Mesothelial cell of epicardium (in vitro differentiated cells): ENCODE data around the gene ESRRA. TPM values are rescaled to one million over a fixed set of nuclear protein-coding genes. Genes with fewer than 3 reads are reported as not detected.
"Not testable (repeated sequence)": the region's sequence is repeated elsewhere in the genome, so short reads cannot be mapped to it uniquely, and the experiment has no call there.

Source experiments
- DNase-seq, 2 experiments: peaks; one replicate each; pipeline ENCODE4 v3.0.0; 2021; ENCODE audit warnings: low spot score in 2 of 2; ENCODE audit not compliant: unreplicated experiment in 2 of 2
- H3K27ac Mint-ChIP-seq: 2 replicates; pipeline ENCODE4 v1.8.0; 2021; ENCODE audit warnings: mixed read lengths
- H3K27me3 Mint-ChIP-seq: 2 replicates; pipeline ENCODE4 v1.8.0; 2021; ENCODE audit warnings: low read depth, mixed read lengths
- H3K36me3 Mint-ChIP-seq: 2 replicates; pipeline ENCODE4 v1.8.0; 2021; ENCODE audit warnings: mixed read lengths
- H3K4me1 Mint-ChIP-seq: 2 replicates; pipeline ENCODE4 v1.8.0; 2021; ENCODE audit warnings: mixed read lengths
- H3K4me3 Mint-ChIP-seq: 2 replicates; pipeline ENCODE4 v1.8.0; 2021; ENCODE audit warnings: mild to moderate bottlenecking, moderate library complexity, mixed read lengths
- H3K9me3 Mint-ChIP-seq: 2 replicates; pipeline ENCODE4 v1.8.0; 2021; ENCODE audit warnings: mixed read lengths
- total RNA-seq: library from RNA; stranded (reverse); gene quantifications from 3 replicates; pipeline ENCODE4 v1.2.1, GENCODE V29; 2021
- TF ChIP-seq, protein P1 (sequence below): fragments of 200-600 bp; sonication (generic); IDR thresholded peaks from one replicate; pipeline ENCODE4 v1.5.0; 2021; ENCODE audit warnings: antibody characterized with exemption; ENCODE audit not compliant: unreplicated experiment

The ESRRA gene
- total RNA-seq, 1 donor from 2014 or later: 26.6 TPM

DNA sequence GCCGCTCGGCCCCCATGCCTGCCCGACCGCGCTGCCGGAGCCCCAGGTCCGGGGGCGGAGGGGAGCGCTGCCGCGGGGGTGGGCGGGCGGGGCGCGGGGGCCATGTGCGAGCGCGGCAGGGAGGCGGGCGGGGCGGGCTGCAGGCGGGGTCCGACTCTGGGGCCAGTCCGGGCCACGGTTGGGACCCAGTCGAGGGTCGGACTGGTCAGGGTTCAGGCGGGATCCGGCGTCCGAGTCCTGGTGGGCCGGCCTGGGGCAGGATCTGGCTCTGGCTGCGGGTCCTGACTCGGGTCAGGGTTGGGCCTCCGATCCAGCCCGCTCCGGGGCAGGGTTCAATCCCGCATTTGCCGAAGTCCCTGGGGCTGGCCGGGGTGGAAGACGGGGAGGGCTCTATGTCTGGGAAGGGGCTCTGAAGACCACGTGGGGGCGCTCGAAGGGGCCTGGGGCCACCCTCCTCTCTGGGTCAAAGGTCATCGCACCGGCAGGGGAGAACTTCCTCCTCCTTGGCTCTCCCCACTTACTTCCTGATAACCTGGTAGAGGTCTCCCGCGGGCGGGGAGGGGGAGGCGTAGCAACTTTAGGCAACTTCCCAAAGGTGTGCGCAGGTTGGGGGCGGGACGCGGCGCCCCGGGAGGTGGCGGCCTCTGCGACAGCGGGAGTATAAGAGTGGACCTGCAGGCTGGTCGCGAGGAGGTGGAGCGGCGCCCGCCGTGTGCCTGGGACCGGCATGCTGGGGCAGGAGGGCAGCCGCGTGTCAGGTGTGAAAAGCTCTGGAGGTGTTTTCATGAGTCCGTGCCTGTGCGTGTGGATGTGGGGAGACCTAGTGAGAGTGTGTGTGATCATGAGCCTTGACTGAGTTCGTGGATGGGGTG, 603 bp downstream of the ESRRA start:
- Mint-ChIP-seq H3K4me3 (peak overlapping the region; percentile 86), H3K9me3 (no peaks in the 10 kb centered on the region), H3K27ac (peak overlapping the region; percentile 89), H3K4me1 (peaks cover 14% of the 10 kb centered on the region), H3K27me3 (peaks cover 15% of the 10 kb centered on the region), H3K36me3 (peaks cover 4% of the 10 kb centered on the region)
- TF ChIP-seq, protein P1, sequence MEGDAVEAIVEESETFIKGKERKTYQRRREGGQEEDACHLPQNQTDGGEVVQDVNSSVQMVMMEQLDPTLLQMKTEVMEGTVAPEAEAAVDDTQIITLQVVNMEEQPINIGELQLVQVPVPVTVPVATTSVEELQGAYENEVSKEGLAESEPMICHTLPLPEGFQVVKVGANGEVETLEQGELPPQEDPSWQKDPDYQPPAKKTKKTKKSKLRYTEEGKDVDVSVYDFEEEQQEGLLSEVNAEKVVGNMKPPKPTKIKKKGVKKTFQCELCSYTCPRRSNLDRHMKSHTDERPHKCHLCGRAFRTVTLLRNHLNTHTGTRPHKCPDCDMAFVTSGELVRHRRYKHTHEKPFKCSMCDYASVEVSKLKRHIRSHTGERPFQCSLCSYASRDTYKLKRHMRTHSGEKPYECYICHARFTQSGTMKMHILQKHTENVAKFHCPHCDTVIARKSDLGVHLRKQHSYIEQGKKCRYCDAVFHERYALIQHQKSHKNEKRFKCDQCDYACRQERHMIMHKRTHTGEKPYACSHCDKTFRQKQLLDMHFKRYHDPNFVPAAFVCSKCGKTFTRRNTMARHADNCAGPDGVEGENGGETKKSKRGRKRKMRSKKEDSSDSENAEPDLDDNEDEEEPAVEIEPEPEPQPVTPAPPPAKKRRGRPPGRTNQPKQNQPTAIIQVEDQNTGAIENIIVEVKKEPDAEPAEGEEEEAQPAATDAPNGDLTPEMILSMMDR: no peak
- peak in 1 of 2 experiments; percentile 56 for DNase-seq

DNA sequence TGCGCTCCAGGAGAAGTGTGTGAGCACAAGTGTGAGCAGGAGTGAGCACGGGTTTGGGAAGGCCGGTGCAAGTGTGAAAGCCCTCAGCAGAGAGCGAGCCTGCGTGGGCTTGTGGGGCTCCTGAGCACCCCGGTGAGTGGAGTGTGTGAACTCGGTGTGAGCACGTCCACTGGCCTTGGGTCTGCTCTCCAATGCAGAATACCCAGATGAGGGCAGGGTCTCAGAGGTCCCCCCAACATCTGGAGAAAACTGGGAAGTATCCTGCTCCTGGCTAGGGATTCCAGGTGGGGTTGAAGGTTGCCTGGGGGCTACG, 1.2 kb downstream of the ESRRA start:
- no peak for DNase-seq
- Mint-ChIP-seq H3K4me3 (peak overlapping the region; percentile 86), H3K4me1 (peaks cover 15% of the 10 kb centered on the region), H3K36me3 (peaks cover 5% of the 10 kb centered on the region), H3K27ac (peak overlapping the region; percentile 89), H3K27me3 (peaks cover 12% of the 10 kb centered on the region), H3K9me3 (no peaks in the 10 kb centered on the region)
- TF ChIP-seq, protein P1: no peak

DNA sequence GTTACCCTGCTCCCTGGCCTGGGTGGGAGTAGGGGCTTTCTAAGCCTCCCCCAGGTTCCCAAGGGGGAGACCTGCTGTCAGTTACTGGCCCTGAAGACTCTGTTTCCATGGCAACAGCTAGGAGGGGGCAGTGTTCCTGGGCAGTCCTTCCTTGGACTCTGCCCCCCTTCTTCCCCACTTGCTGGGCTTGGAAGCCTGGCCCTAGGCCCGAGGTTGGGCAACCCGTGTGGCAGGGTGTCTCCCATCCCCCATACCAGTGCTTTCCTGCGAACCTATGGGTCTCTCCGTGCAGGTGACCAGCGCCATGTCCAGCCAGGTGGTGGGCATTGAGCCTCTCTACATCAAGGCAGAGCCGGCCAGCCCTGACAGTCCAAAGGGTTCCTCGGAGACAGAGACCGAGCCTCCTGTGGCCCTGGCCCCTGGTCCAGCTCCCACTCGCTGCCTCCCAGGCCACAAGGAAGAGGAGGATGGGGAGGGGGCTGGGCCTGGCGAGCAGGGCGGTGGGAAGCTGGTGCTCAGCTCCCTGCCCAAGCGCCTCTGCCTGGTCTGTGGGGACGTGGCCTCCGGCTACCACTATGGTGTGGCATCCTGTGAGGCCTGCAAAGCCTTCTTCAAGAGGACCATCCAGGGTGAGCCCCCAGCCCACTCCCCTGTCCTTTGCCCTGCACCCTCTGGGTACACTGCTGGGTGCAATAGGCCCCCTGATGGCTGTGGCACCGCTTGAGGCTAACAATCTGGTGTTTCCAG, 1.7 kb downstream of the ESRRA start:
- H3K27ac Mint-ChIP-seq: no peak overlapping the region
- H3K4me1 Mint-ChIP-seq: peaks cover 15% of the 10 kb centered on the region
- H3K36me3 Mint-ChIP-seq: peaks cover 5% of the 10 kb centered on the region
- H3K27me3 Mint-ChIP-seq: peaks cover 7% of the 10 kb centered on the region
- TF ChIP-seq, protein P1: no peak
- H3K9me3 Mint-ChIP-seq: no peaks in the 10 kb centered on the region
- H3K4me3 Mint-ChIP-seq: peak overlapping the region; percentile 86
- DNase-seq: no peak

DNA sequence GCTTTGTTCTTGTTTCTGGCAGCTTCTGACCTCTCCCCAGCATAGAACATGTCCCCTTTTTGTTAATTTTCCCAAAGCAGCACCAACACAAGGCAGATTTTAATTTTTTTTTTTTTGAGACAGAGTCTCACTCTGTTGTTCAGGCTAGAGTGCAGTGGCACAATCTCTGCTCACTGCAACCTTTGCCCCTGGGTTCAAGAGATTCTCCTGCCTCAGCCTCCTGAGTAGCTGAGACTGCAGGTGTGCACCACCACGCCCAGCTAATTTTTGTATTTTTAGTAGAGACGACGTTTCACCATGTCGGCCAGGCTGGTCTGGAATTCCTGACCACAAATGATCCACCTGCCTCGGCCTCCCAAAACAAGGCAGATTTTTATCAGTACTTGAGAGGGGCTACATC, 2.5 kb downstream of the ESRRA start:
- peak overlapping the region; percentile 15 for H3K4me3 Mint-ChIP-seq
- peak overlapping the region; percentile 7 for H3K27ac Mint-ChIP-seq
- peaks cover 15% of the 10 kb centered on the region for H3K4me1 Mint-ChIP-seq
- H3K27me3 Mint-ChIP-seq, DNase-seq, H3K36me3 Mint-ChIP-seq, H3K9me3 Mint-ChIP-seq: not testable (repeated sequence)

DNA sequence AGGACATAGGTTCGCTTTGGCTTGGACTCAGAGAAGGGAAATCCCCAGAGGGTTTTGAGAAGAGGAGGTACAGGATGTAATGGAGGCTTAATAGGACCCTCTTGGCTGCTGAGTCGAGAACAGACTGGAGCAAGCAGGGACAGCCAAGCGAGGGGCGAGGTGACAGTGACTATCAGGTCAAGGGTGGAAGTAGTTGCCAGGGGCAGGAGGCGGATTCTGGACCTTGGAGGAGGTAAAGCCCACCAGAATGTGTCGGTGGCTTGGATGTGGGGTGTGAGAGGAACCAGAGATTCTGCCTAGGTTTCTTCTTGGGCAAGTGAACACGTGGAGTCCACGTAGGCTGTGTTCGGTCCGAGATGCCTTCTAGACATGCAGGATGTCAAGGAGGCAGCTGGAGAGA, 7.6 kb downstream of the ESRRA start:
- Mint-ChIP-seq H3K27me3 (no peaks in the 10 kb centered on the region), H3K4me3 (no peak overlapping the region), H3K4me1 (peaks cover 14% of the 10 kb centered on the region), H3K36me3 (peaks cover 3% of the 10 kb centered on the region), H3K27ac (no peak overlapping the region), H3K9me3 (no peaks in the 10 kb centered on the region)
- TF ChIP-seq, protein P1: no peak
- DNase-seq: no peak
